HG03045 (cell line): ENCODE measurements around the gene CRACR2A.

ENCODE experiments used
- ATAC-seq: cut with Tn5 transposase; IDR thresholded peaks from one replicate; pipeline ENCODE4 v1.9.1; 2021; ENCODE audit warnings: mild to moderate bottlenecking, moderate library complexity; ENCODE audit not compliant: unreplicated experiment

The CRACR2A gene, protein sequence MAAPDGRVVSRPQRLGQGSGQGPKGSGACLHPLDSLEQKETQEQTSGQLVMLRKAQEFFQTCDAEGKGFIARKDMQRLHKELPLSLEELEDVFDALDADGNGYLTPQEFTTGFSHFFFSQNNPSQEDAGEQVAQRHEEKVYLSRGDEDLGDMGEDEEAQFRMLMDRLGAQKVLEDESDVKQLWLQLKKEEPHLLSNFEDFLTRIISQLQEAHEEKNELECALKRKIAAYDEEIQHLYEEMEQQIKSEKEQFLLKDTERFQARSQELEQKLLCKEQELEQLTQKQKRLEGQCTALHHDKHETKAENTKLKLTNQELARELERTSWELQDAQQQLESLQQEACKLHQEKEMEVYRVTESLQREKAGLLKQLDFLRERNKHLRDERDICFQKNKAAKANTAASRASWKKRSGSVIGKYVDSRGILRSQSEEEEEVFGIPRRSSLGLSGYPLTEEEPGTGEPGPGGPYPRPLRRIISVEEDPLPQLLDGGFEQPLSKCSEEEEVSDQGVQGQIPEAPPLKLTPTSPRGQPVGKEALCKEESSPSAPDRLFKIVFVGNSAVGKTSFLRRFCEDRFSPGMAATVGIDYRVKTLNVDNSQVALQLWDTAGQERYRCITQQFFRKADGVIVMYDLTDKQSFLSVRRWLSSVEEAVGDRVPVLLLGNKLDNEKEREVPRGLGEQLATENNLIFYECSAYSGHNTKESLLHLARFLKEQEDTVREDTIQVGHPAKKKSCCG

DNA sequence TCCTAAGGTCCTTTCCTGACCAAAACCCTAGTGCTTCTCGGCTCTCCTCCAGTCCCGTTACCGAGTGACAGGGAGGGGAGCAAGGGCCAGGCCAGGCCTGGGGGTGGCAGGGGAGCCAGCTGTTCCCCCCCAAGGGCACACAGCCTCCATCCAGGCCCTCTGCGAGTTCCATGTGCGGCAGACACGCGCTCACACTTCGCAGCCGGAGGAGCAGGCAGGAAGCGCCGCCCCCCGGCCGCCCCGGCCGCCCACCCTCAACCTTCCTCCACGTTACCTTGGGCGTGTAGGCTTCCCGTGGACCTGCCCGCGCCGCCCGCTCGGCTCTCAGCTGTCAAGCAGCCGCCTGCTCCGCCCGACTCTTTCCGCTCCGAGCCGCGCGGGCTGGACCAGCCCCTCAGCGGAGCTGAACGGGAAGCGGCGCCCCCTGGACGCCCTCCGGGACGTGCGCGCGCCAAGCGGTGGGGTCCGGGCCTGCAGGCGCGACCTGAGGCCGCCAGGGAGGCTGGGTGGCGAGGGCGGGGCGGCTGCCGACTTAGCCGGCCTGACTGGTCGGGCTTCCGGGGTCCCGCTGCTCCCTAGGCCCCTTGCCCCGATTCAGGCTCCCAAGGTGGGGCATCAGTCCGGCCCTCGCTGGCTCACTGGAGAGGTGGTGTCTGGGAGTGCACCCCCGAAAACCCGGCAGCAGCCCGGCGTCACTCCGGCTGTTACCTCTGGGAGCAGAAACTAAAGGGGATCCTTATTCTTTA, at the start of gene CRACR2A:
Gene CRACR2A (minus strand): TSS at position 369 of the 746 bp plus-strand sequence. CDS start 56,110 bp downstream, outside the sequence.
- ATAC-seq: peak; percentile 89

DNA sequence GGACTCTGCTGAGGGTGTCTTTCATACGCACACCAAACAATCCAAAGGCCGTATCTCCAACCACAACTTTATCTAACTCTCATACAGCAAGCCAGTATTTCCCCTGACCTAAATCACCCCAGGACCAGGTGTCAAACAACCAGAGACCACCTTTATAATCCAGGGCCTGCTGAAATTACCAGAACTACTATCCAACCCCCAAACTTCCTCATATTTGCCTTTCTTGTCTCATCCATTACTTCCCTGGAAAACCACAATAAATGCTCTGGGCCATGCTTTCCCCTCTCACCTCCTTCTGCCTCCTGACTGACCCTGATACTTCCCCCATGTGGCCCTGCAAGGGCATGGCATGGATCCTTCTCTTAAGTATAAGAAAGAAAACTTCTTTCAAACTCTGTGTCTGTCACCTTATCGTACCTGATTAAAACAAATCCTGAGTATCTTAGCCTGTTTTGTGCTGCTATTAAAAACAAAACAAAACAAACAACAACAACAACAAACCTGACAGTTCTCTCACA, 44.7 kb upstream of the CRACR2A start:
- ATAC-seq: no peak

DNA sequence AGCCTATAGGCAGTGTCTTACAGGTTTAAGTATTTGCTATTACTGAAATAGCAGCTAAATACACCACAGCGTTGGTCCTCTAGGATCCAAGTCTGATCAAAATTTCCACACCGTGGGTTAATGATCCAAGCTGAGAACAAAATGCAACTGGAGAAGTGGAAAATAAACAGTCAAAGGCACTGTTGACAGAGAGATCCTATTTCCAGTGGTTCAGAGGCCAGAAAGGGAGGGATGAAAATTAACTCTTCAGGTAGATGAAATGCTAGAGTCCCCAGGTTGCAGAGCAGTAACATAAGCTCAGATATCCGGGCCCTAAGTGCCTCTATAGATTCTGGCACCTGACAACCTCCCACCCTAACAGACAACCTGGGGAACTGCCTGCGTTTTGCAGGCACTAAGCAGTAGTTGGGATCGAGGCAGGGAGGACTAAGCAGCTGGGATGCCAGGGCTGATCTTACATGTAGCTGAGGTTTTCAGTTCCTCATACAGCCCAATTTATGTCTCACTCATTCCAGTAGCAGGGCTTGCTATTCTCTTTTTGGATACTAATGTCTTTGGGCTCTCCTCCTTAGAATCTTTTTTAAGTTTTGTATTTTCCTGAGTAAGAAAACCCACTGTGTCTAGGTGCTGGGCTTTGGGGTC, 42.7 kb upstream of the CRACR2A start:
- ATAC-seq: no peak

DNA sequence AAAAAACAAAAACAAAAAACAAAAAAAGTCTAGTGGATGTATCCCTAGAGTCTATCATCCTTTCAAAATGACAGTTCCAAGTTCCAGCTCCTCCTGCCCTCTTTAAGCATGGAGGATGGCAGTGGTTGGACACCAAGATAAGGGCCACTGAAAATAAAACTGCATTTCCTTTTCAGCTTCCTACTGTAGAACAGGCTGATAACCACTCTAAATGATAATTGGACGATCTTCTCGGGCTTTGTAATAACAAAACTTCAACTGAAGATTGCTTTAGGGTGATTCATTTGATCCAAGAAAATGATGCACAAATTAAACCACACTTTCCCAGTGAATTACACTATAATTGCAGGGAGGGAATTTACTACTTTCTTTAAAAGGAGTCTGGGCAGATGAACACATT, 42.2 kb upstream of the CRACR2A start:
- no peak for ATAC-seq

DNA sequence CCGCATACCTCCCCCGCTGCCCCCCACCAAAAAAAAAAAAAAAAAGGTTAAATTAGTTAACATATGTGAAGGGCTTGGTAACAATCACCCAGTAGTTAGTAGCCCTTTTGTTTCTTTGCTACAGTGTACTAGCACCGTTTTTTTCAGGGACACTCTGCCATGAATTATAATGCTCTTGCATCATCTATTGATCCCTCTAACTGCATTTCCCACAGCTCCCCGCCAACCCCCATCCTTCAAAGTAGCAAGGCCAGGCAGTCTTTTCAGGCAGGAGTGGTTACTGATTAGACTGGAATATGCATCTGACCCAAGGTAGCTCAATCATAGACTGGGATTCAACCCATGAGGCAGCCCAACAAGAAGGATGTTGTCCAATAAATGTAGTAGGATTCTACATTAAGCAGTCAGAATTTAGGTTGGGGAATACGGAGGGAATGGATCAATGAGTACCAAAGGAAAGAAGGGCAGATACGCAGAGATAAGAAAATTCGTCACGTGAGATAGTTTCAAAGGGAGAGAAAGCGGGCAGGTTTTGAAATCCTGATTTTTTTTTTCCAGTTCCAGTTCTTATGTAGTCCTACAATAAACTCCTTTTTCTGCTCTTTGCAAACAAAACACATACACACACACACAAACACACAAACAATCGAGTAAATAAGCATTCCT, 39.8 kb upstream of the CRACR2A start:
- ATAC-seq: no peak

DNA sequence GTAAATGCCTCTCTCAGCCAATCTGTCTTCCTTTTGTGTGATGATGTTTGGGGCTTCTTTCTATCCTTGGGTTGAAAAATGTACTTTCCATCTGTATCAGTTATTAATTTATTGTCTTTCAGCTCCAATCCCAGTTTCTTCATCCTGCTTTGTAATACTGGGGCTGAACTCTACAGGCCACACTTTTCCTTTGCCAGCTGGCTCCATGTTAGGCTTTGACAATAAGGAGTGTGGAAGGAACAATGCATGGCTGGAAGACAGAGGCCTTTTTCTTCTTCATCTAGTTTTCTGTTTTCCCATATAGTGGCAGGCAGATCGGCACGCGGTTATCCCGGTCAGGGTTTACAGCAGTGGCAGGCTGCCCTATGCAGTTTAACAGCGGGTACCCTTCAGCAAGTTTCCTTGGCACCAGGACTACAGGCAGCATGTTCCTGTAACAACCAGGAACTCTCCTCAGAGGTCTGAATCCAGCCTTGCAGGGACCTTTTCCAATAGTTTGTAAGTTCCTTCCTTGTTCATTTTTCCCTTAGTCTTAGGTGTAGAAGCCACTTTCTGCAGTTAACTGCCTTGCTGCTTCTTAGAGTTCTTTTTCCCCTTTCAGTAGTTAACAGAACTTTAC, 38.5 kb upstream of the CRACR2A start:
- no peak for ATAC-seq

DNA sequence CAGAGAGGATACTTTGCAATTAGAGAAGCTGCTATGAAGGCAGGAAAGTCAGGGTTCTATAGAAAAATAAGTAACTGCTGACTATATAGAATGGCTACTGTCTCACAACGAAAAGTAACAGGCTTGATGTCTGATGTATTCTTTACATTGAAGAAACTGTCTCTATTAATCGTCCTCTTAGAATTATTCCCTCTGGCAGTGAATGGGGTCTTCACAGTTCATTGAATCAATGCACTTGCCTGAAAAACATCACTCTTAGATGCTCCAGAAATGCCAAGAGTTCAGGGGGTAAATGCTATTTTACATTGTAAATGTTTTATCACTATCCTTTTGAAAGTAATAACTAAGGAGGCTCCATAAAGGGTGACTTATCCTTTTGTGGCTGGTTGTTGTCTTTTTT, 37.7 kb upstream of the CRACR2A start:
- no peak for ATAC-seq

DNA sequence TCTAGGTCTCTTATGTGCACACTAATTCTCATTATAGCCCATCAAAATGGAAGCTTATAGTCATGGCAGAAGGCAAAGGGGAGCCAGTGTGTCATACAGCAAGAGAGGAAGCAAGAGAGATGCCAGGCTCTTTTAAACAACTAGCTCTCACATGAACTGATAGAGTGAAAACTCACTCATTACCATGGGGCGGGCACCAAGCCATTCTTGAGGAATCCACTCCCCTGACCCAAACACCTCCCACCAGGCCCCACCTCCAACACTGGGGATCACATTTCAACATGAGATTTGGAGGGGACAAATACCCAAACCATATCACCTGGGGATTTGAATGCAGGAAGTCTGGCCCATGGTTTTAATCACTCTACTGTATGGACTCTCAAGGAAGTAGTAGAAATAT, 36.9 kb upstream of the CRACR2A start:
- ATAC-seq: no peak

DNA sequence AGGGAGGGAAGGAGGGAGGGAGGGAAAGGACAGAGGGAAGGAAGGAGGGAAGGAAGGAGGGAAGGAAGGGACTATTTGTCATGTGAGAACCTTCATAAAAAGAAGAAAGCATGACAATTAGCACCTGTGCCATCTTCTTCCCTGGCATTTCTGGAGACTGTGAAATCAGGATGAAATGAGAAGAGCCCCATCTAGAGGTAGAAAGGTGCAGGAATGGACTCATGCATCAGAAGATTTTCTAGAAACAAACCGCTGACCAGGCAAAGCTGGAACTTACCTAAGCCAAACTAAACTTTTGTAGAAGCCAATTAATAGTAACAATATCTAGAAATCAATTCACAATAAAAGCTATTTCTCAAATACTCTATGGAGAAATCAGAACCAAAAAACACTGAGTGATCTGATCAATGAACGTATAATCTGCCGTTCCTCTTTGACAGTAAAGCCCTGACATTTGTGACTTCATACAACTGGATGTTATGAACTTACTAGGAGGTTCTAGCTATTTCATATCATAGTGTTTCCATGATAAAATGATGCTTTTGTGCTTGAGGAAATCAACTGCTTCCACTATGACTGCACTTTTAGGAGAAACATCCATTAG, 24.4 kb upstream of the CRACR2A start:
- ATAC-seq: no peak

DNA sequence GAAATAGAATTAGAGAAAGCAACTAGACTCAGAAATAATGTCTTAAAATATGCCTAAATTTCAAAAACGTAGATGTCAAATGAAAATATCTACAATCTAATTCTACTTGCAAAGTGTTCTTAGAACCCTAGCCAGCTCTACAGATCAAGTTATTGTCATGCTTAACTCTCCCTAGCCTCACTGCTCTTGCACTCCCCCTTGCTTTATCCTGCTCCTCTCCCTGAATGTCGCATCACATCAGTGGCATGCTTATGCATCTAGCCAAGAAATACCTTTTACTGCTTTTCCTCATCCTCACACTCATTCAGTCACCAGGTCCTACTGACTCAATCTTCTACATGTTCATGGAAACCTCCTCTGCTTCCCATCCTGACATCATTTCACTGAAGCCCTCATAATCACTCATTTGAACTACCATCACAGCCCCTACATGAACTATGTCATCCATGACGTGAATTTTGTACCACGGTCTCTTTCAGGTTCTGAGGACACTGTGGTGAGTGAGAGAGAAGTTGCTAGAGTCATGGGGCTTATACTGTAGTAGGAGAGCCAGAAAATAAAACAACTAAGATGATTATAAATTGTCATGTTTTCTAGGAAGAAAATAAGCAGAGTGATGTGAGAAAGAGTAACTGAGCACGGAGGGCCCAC, 22.6 kb upstream of the CRACR2A start:
- ATAC-seq: no peak

DNA sequence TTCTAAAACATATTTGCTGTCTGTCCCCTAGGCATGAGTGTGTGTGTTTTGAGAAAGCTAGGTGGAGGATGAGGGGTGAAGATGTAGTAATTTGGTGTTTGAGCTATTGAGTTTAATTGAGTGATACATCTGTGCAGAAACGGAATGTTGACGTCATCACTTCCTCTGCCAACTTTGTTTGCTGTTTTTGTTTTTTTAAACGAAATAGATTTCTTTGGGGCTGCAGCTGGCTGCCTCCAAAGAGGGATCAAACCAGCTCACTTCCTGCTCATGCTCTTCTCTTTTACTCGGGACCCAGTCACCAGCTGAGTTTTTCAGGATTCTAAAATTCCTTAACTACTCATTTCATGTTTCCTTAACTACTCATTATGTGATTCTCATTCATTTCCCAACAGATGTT, 19.5 kb upstream of the CRACR2A start:
- no peak for ATAC-seq

DNA sequence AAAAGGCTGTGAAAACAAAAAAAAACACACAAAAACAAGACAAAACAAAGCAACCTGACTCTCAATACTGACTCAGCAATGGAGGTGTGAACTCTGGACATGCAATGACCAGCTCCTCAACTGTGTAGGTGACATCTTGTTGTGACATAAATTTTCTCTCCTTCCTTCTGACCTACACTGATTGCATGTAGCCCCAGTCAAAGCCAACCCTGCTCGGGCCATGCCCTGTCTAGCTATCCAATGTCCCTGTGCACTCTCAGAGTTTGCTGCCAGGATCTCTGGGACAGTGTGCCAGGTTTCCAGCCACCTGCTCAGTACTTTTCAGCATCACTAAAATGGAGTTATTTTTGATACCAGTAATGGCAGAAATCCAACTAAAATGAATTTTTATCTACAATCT, 18.9 kb upstream of the CRACR2A start:
- ATAC-seq: no peak

DNA sequence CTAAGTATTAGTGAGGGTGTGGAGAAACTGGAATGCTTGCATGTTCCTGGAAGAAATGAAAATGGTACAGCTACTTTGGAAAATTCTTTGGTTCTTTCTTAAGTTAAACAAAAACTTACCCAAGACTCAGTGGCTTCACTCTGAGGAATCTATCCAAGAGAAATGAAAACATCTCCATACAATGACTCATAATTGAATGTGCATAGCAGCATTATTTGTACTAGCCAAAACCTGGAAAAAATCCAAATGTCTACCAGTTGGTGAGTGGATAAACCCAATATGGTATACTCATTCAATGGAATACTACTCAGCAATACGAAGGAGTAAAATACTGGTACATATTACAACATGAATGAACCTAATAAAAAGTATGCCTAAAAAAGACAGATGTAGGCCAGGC, 18.0 kb upstream of the CRACR2A start:
- no peak for ATAC-seq

DNA sequence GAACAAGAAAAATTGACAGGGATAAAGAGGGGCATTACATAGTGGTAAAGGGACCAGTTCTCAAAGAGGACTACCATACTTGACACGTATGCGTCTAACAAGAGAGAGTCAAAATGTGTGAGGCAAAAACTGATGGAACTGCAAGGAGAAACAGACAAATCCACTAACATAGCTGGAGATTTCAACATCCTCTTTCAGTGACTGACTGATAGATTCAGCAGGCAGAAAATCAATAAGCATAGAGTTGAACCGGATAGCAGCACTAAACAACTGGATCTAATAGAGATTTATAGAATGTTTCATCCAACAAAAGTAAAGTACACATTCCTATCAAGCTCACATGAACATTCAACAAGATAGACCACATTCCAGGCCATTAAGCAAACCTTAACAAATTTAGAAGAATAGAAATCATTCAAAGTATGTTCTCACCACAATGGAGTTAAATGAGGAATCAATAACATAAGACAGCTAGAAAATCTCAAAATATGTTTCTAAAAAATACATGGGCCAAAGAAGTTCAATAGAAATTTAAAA, 16.1 kb upstream of the CRACR2A start:
- ATAC-seq: no peak

DNA sequence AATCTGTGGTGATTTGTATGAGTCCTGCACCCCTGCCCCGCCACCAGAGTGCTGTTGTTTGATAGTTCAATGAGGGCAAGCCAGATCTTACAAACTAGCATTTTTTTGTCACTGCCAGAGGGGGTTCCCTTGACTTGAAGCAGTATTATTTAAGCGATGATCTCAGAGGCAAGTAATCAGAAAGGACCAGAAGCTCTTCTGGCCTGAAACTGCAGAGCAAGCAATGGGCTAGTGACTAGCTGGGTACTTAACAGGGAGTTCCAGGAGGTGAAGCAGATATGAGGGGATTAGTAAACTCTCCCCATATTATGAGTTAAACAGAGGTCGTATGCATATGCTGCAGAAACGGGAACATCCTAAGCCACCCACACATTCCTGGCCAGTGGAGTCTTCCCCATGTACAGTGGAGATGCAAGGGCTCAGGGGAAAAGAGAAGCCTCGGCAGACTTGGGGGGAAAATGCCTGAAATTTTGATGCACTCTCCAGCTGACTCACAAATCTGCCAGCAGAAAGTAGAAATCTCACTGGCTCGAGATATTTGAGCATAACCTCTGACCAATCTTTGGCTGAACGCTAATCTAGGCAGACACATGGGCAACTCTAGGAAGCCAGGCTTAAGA, 8.3 kb upstream of the CRACR2A start:
- no peak for ATAC-seq

DNA sequence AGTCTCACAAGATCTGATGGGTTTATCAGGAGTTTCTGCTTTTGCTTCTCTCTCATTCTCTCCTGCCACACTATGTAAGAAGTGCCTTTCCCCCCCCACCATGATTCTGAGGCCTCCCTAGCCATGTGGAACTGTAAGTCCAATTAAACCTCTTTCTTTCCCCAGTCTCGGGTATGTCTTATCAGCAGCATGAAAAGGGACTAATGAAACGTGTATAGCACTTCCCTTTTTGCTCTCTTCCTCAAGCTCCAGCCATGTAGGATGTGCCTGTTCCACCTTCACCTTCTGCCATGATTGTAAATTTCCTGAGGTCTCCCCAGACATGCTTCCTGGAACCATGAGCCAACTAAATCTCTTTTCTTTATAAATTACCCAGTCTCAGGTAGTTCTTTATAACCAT, 7.0 kb upstream of the CRACR2A start:
- no peak for ATAC-seq

DNA sequence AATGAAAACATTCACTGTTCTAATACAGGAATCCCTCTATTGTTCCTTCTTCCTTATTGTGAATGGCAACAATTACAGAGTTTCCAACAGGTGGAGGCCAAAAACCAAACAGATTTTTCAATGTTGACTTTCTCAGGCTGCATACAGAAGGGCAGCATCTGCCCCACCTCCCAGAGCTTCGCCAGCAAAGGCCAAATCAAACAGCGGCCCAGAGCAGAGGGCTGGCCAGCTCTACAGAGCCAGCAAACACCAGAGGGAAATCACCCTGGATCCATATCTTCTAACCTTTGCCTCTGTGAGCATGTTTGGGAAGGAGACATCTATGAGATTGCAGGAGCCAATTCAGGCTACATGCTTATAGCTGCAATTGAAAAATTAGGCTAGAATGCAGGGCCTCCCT, 4.4 kb upstream of the CRACR2A start:
- no peak for ATAC-seq

DNA sequence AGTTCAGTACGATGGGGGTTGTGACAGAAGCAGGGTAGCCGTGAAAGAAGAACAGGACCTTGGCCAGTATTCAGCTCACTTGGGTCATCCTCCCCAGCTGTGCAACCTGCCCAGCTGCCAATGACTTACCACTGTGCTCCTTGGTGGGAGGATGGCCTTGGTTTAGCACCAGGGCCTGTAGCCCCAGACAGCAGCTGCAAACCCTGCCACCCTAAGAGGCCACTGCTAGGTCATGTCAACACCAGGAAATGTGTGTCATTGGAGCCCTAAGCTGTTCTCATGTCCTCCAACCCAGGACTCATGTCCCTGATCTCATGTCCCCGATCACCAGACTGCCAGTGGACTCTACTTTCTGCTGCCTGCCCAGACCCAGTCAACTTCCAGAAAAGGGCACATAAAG, 3.0 kb upstream of the CRACR2A start:
- ATAC-seq: no peak
